GM12801 (cell line): ENCODE results near the gene ARAP3.
A peak's percentile ranks its signal among the peaks of the same experiment; 100 is the strongest.

ENCODE experiments used
- TF ChIP-seq, protein P1 (sequence below): IDR thresholded peaks from one replicate; pipeline ENCODE4 v1.5.1; 2011; ENCODE audit warnings: control low read depth; ENCODE audit not compliant: insufficient read length; ENCODE audit errors: extremely low read depth

ARAP3 gene

DNA sequence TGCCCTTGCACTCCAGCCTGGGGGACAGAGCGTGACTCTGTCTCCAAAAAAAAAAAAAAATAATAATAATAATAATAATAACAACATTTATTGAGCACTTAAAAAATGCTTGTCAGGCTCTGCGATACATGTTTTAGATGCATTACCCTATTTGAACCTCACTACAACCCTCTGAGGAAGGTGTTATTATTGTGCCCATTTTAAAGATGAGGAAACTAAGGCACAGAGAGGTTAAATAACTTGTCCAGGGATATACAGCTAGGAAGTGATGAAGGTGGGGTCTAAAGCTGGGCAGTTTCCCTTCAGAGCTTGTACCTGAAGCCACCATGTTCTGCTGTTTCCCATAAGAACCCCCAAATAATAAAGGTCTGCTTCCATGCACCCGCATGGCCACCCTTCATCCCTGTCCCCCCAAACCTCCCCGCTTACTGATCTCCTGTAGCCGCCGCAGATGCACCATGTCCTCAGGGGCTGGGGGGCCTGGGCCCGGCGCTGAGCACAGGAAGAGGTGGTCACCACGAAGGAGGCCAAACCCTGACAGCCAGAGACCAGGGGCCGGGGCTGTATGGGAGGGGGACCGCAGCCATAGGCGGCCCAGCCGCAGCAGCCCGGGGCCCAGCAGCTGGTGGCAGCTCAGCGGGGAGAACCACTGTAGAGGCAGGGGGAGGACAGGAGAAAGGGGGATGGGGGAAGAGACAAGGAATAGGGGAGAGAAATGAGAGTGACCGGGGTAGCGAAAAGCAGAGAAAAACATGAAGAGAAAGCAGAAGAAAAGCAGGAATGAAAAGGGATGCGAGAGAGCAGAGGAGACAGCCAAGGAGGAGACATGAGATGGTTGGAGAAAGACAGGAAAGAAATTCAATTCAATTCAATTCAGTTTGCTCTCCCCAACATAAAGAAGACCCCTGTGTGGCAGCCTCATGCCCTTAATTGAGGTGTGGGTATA, 15.8 kb downstream of the ARAP3 start:
- TF ChIP-seq, protein P1, sequence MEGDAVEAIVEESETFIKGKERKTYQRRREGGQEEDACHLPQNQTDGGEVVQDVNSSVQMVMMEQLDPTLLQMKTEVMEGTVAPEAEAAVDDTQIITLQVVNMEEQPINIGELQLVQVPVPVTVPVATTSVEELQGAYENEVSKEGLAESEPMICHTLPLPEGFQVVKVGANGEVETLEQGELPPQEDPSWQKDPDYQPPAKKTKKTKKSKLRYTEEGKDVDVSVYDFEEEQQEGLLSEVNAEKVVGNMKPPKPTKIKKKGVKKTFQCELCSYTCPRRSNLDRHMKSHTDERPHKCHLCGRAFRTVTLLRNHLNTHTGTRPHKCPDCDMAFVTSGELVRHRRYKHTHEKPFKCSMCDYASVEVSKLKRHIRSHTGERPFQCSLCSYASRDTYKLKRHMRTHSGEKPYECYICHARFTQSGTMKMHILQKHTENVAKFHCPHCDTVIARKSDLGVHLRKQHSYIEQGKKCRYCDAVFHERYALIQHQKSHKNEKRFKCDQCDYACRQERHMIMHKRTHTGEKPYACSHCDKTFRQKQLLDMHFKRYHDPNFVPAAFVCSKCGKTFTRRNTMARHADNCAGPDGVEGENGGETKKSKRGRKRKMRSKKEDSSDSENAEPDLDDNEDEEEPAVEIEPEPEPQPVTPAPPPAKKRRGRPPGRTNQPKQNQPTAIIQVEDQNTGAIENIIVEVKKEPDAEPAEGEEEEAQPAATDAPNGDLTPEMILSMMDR, result no peak

DNA sequence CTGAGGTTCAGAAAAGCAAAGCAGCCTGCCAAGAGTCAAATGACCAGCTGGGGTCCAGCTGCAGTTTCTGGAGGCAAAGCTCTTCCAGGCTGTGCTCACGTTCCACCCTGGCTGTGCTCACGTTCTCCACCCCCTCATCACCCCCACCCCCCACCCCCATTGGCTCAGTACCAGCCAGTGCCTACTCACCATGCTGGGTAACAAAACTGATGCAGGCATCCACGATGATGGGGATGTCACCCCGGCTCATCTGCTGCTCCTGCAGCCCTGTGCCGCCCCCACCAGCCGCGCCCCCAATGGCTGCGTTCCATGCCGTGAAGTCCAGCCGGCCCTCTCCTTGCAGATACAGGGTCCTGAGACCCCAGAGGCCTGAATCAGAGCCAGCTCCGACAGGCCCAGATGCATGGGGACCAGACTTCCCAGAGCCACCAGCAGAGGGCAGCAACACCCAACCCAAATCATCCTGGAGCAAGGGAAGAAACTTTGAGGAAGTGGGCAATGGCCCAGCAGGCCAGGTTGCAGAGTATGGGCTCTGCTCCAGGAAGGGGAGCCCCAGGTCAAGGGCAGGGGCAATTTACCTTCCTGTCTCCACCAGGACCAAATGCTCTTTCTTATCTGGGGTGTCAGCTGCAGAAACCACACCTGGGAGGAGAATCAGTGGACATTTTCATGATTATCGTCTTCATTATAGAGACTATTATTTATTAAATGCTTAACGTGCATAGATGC, 17.1 kb downstream of the ARAP3 start:
- TF ChIP-seq, protein P1, result peak; percentile 3

DNA sequence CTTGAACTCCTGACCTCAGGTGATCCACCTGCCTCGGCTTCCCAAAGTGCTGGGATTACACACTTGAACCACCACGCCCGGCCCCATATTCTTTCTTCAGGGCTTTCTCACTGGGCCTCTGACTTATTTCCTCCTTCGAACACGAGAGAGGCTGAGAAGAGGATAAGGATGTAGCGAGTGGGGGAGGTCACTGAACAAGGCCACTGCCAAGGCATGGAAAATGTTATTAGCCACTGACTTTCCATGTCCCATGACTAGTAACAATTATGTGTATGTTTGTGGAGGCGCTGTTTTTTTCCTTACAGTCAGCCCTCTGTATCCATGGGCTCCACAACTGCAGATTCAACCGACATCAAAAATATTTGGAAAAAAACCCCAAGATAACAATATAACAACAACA, 18.5 kb downstream of the ARAP3 start:
- TF ChIP-seq, protein P1, result no peak

DNA sequence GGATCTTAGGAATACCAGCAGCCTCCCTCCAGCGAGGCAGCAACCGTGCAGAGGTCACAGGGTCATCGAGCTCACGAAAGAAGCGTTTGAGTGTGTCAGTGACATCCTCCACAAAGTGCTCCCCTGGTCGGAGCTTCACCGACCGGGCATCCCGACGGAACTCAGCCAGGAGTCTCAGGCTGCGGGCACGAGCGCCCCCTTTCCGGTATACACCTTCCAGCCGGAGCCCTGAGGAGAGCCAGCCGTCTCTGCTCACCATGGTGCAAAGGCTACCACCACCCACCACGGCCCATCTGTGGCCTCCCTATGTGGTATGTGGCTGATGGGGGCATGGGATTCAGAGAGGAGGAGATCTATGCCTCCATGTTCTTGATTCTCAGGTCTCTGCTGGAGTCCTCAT, 20.0 kb downstream of the ARAP3 start:
- TF ChIP-seq, protein P1, result no peak

DNA sequence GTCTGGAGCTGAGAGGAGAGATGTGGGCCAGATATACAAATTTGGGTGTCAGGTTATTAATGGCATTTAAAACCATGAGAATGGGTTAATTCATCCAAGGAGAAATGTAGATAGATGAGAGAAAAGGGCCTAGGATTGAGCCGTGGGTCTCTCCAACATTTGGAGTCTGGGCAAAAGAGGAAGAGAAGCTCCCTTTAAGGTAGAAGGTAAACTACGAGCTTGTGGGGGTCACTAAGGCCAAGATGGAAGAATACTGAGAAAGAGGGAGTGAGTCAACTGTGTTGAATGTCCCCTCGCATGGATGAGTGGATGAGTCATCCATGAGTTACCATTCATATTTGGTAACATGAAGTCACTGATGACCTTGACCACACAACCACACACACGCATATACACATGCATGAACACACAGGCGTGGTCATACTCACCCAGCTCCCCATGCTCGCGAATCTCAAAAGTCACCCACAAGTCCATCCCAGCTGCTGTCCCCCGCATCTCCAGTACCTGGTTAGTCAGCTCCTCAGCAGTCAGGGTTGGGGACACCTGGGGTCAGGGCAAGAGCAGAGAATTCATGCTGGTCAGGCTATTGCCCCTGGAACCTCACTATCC, 24.0 kb downstream of the ARAP3 start:
- TF ChIP-seq, protein P1, result no peak

DNA sequence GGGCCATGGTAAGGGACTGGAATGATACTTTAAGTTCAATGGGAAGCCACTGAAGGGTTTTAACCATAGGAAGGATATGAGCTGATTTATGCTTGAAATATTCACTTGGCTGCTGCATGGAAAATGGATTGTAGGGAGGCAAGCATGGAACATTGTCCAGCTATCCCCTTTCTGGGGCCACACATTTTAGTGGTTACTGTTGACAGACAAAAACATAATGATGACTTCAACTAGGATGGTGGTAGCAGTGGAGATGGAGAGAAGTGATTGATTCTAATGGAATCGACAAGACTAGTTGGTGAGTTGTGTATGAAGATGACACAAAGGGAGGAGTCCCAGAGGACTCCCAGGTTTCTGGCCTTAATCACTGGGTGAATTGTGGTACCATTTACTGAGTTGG, 24.6 kb downstream of the ARAP3 start:
- TF ChIP-seq, protein P1, result no peak

DNA sequence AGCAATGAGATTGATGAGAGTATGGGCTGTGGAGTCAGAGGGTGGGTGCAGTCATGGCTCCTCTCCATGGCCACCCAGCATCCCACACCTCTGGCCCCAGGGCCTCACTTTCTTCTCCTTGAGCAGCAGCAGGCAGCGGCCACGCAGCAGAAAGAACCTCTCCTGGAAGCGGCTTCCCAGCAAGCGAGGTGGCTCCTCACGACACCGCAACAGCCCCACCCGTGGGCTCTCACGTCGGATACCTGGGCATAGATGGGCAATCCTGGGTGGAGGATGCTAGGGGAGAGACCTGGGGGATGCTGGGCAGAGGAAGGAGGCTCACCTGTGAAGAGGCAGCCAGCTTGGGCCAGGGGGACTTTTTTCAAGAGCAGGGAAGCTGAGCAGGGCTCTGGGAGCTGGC, 25.6 kb downstream of the ARAP3 start:
- TF ChIP-seq, protein P1, result no peak
